H1 (cell line): ENCODE results near the gene INHBC. TPM values are rescaled to one million over a fixed set of nuclear protein-coding genes. Genes with fewer than 3 reads are reported as not detected.
A peak's percentile ranks its signal among the peaks of the same experiment; 100 is the strongest.

Experiments
- CTCF ChIA-PET: fragments of 300-600 bp; sonication (Branson Sonifier 250); formaldehyde crosslinking; loops from one replicate; lab custom pipeline; 2021; ENCODE audit not compliant: partially characterized antibody; lab: Charles Lee
- POLR2A ChIA-PET: fragments of 300-600 bp; sonication (Branson Sonifier 250); formaldehyde crosslinking; loops from one replicate; lab custom pipeline; 2021; ENCODE audit warnings: inconsistent platforms; ENCODE audit not compliant: partially characterized antibody; lab: Charles Lee
- DNase-seq, 2 experiments: peaks; one replicate each; pipeline versions ENCODE4 v3.0.0 to v3.0.0-alpha.2; 2010 to 2022; ENCODE audit warnings: low spot score in 2 of 2, low read depth in 1 of 2, mixed read lengths in 1 of 2
- FAIRE-seq: peaks from 2 replicates; lab custom pipeline; 2011; peaks lifted over from hg19 to GRCh38; lab: Jason Lieb, UNC
- H2AFZ ChIP-seq: 2 replicates; pipeline ENCODE4 v1.8.1; 2012; ENCODE audit warnings: low read length, inconsistent platforms
- H2AK5ac ChIP-seq: 2 replicates; pipeline ENCODE4 v1.6.1; 2013; ENCODE audit warnings: low read depth, low read length
- H2BK120ac ChIP-seq: replicated peaks from 2 replicates; pipeline ENCODE3; 2013; ENCODE audit warnings: low read depth, low read length, inconsistent platforms
- H2BK12ac ChIP-seq: 2 replicates; pipeline ENCODE4 v1.6.1; 2013; ENCODE audit warnings: low read depth, low read length
- H2BK15ac ChIP-seq: 2 replicates; pipeline ENCODE4 v1.6.1; 2013; ENCODE audit warnings: low read length
- H2BK20ac ChIP-seq: 2 replicates; pipeline ENCODE4 v1.6.1; 2013; ENCODE audit warnings: low read length
- H2BK5ac ChIP-seq: 2 replicates; pipeline ENCODE4 v1.6.1; 2013; ENCODE audit warnings: low read depth, low read length
- H3K14ac ChIP-seq: 2 replicates; pipeline ENCODE4 v1.6.1; 2013; ENCODE audit warnings: inconsistent platforms; ENCODE audit not compliant: insufficient read length
- H3K18ac ChIP-seq: 2 replicates; pipeline ENCODE4 v1.6.1; 2013; ENCODE audit warnings: low read length; ENCODE audit errors: extremely low read depth
- H3K23ac ChIP-seq: 2 replicates; pipeline ENCODE4 v1.6.1; 2013; ENCODE audit warnings: inconsistent platforms; ENCODE audit not compliant: insufficient read length
- H3K23me2 ChIP-seq: 2 replicates; pipeline ENCODE4 v1.6.1; 2013; ENCODE audit warnings: low read depth, low read length
- H3K27ac ChIP-seq: 2 replicates; pipeline ENCODE4 v1.6.1; 2011; ENCODE audit warnings: low read depth, low read length, inconsistent platforms
- H3K27me3 ChIP-seq, 4 experiments: replicated peaks in 1 of 4; 1 replicate in 1 of 4; 2 replicates in 3 of 4; pipeline versions ENCODE4 v1.6.1 to v1.8.1; 2011 to 2013; ENCODE audit warnings: low read length in 3 of 4, mild to moderate bottlenecking in 3 of 4, inconsistent platforms in 2 of 4, mixed read lengths in 2 of 4, moderate library complexity in 1 of 4; ENCODE audit not compliant: control insufficient read depth in 3 of 4, insufficient read depth in 3 of 4; ENCODE audit errors: extremely low read depth in 1 of 4
- H3K36me3 ChIP-seq, 4 experiments: 2 replicates each; pipeline versions ENCODE4 v1.6.1 to v1.8.1; 2011 to 2013; ENCODE audit warnings: mild to moderate bottlenecking in 4 of 4, low read length in 3 of 4, moderate library complexity in 2 of 4, control low read depth in 1 of 4, inconsistent platforms in 1 of 4; ENCODE audit not compliant: insufficient read depth in 4 of 4, control insufficient read depth in 2 of 4
- H3K4ac ChIP-seq: replicated peaks from 2 replicates; pipeline ENCODE3; 2013; ENCODE audit warnings: low read length, low read depth, mixed read lengths, inconsistent platforms; ENCODE audit not compliant: insufficient read length
- H3K4me1 ChIP-seq, 4 experiments: replicated peaks in 1 of 4; 1 replicate in 1 of 4; 2 replicates in 3 of 4; pipeline versions ENCODE4 v1.6.1 to v1.8.1; 2011 to 2013; ENCODE audit warnings: low read length in 3 of 4, inconsistent platforms in 2 of 4, mixed read lengths in 1 of 4; ENCODE audit not compliant: insufficient read depth in 4 of 4, control insufficient read depth in 3 of 4
- H3K4me2 ChIP-seq, 2 experiments: 2 replicates each; pipeline versions ENCODE4 v1.6.1 to v1.8.1; 2011 to 2013; ENCODE audit warnings: low read depth in 2 of 2, low read length in 2 of 2, control low read depth in 1 of 2, inconsistent platforms in 1 of 2, mild to moderate bottlenecking in 1 of 2; ENCODE audit not compliant: insufficient read depth in 1 of 2
- H3K4me3 ChIP-seq, 4 experiments: fragments of 200-600, 300-600 bp in 1 of 4; sonication (generic), shearing (Covaris generic), sonication (Bioruptor Twin) in 1 of 4; 2 replicates each; pipeline versions ENCODE4 v1.5.1 to v1.8.1; 2011 to 2016; ENCODE audit warnings: low read length in 4 of 4, low read depth in 3 of 4, control low read depth in 2 of 4, inconsistent platforms in 2 of 4, mild to moderate bottlenecking in 2 of 4, mixed read lengths in 1 of 4, moderate library complexity in 1 of 4; ENCODE audit not compliant: insufficient read depth in 2 of 4; ENCODE audit errors: extremely low read depth in 1 of 4
- H3K56ac ChIP-seq: replicated peaks from 2 replicates; pipeline ENCODE3; 2013; ENCODE audit warnings: low read depth, mild to moderate bottlenecking, mixed read lengths, low read length, inconsistent platforms; ENCODE audit not compliant: insufficient read length
- H3K79me1 ChIP-seq: 2 replicates; pipeline ENCODE4 v1.6.1; 2013; ENCODE audit warnings: low read depth, low read length, control low read depth
- H3K79me2 ChIP-seq, 2 experiments: 2 replicates each; pipeline versions ENCODE4 v1.6.1 to v1.8.1; 2012 to 2013; ENCODE audit warnings: low read length in 2 of 2, mild to moderate bottlenecking in 2 of 2, inconsistent platforms in 1 of 2; ENCODE audit not compliant: insufficient read depth in 2 of 2, control insufficient read depth in 1 of 2
- H3K9ac ChIP-seq, 4 experiments: replicated peaks in 1 of 4; 1 replicate in 1 of 4; 2 replicates in 3 of 4; pipeline versions ENCODE4 v1.6.1 to v1.8.1; 2011 to 2013; ENCODE audit warnings: low read depth in 3 of 4, low read length in 3 of 4, control low read depth in 2 of 4, mild to moderate bottlenecking in 2 of 4, moderate library complexity in 2 of 4, inconsistent platforms in 1 of 4; ENCODE audit errors: extremely low read depth in 1 of 4
- H3K9me3 ChIP-seq, 2 experiments: 2 replicates each; pipeline versions ENCODE4 v1.6.1 to v1.8.1; 2012 to 2013; ENCODE audit warnings: mild to moderate bottlenecking in 2 of 2, moderate library complexity in 2 of 2, control low read depth in 1 of 2, inconsistent platforms in 1 of 2, low read depth in 1 of 2, low read length in 1 of 2, mixed read lengths in 1 of 2; ENCODE audit not compliant: insufficient read depth in 2 of 2
- H4K20me1 ChIP-seq, 2 experiments: replicated peaks in 1 of 2; 2 replicates each; pipeline versions ENCODE3 to v1.8.1; 2011 to 2013; ENCODE audit warnings: inconsistent platforms in 2 of 2, low read length in 2 of 2, mild to moderate bottlenecking in 1 of 2; ENCODE audit not compliant: insufficient read depth in 2 of 2, control insufficient read depth in 1 of 2
- H4K5ac ChIP-seq: 2 replicates; pipeline ENCODE4 v1.6.1; 2013; ENCODE audit warnings: low read length, low read depth, mixed read lengths, inconsistent platforms; ENCODE audit not compliant: insufficient read length
- H4K8ac ChIP-seq: 2 replicates; pipeline ENCODE4 v1.8.0; 2013; ENCODE audit warnings: mild to moderate bottlenecking, moderate library complexity, low read length, inconsistent platforms; ENCODE audit not compliant: insufficient read depth; ENCODE audit errors: extremely low read depth
- H4K91ac ChIP-seq: replicated peaks from 2 replicates; pipeline ENCODE3; 2013; ENCODE audit warnings: low read length, mixed read lengths, inconsistent platforms; ENCODE audit not compliant: insufficient read length
- ATF2 ChIP-seq: IDR thresholded peaks from 2 replicates; pipeline ENCODE4 v1.6.1; 2012; ENCODE audit warnings: low read length, inconsistent platforms
- CBX5 ChIP-seq: fragments of 300-800, 300-1000 bp; sonication (generic); IDR thresholded peaks from 2 replicates; pipeline ENCODE4 v1.7.1; 2016; ENCODE audit warnings: antibody characterized with exemption, low read length, low read depth
- CEBPB ChIP-seq: IDR thresholded peaks from 2 replicates; pipeline ENCODE4 v1.6.1; 2012; ENCODE audit warnings: low read depth, low read length
- EZH2 ChIP-seq: fragments of 200-600 bp; sonication (generic); IDR thresholded peaks from 2 replicates; pipeline ENCODE4 v1.7.1; 2012; ENCODE audit warnings: low read depth, mild to moderate bottlenecking, moderate library complexity, low read length, inconsistent platforms; ENCODE audit not compliant: severe bottlenecking
- FOSL1 ChIP-seq: IDR thresholded peaks from 2 replicates; pipeline ENCODE4 v1.6.1; 2011; ENCODE audit warnings: mild to moderate bottlenecking, low read depth, low read length, moderate library complexity; ENCODE audit not compliant: insufficient read depth
- NANOG ChIP-seq: IDR thresholded peaks from 2 replicates; pipeline ENCODE4 v1.6.1; 2011; ENCODE audit warnings: low read length, low read depth, mild to moderate bottlenecking, inconsistent platforms; ENCODE audit not compliant: insufficient read depth, poor library complexity, severe bottlenecking
- WGBS, 2 experiments: shearing (Covaris generic) in 1 of 2; methylation state at CpG; one replicate each; pipeline versions ENCODE4 v1.1.6 to v1.1.7; 2013 to 2015; ENCODE audit warnings: low lambda C conversion rate in 2 of 2, mixed read lengths in 2 of 2, inconsistent platforms in 1 of 2, low coverage in 1 of 2, missing lambda C conversion rate in 1 of 2; ENCODE audit not compliant: insufficient replicate concordance in 2 of 2, insufficient coverage in 1 of 2, insufficient read length in 1 of 2; ENCODE audit errors: extremely low coverage in 1 of 2, missing lambda C conversion rate in 1 of 2; 5-methylcytosine and 5-hydroxymethylcytosine counted together
- polyA plus RNA-seq, 7 experiments: library from polyadenylated mRNA; depleted of rRNA in 3 of 7; stranded (reverse) in 5 of 7; unstranded in 2 of 7; fragments of >200 nt in 5 of 7; fragments of 200-250 nt in 2 of 7; gene quantifications; 1 replicate in 5 of 7; 2 replicates in 1 of 7; 4 replicates in 1 of 7; pipeline versions ENCODE4 v1.2.1 to v1.2.3, GENCODE V29; 2011 to 2013; ENCODE audit warnings: missing spikeins in 2 of 7, mixed read lengths in 2 of 7
- total RNA-seq: library from RNA; stranded (reverse); fragmentation: NEBNext Ultra II Directional; extraction: Animal tissue kit (Norgen Biotek cat#: 25700); gene quantifications from 2 replicates; pipeline ENCODE4 v1.2.1, GENCODE V29; 2021

Gene INHBC
- total and polyA plus RNA-seq, 2 of the 8 experiments (the other 6 are each of a cell fraction or from before 2014, with no cell fraction given), result 0.15 TPM; not detected in 1

GRCh38 chr12:57449375-57449774 lies 14.8 kb downstream of the INHBC start:
- Histone ChIP-seq H2BK12ac (no peak overlapping the region; the same call in 1 of the 2 replicates), H3K4me1 (peaks cover 0 to 5% (median 1%) of the 10 kb centered on the region in 4 experiments; a peak in 6 of 7 replicates), H4K8ac (no peak overlapping the region), H3K23ac (no peak overlapping the region), H3K4me3 (no peak overlapping the region), H3K4ac (no peak overlapping the region), H3K9ac (no peak overlapping the region), H3K18ac (no peak overlapping the region), H3K36me3 (no peaks in the 10 kb centered on the region), H3K23me2 (no peaks in the 10 kb centered on the region), H2AFZ (no peak overlapping the region), H3K4me2 (no peak overlapping the region), H3K79me1 (no peaks in the 10 kb centered on the region), H4K91ac (no peak overlapping the region), H2BK5ac (no peak overlapping the region), H3K27me3 (no peaks in the 10 kb centered on the region), H2BK15ac (peak overlapping the region; percentile 18; the same call in 1 of the 2 replicates), H3K56ac (no peak overlapping the region), H3K27ac (no peak overlapping the region), H3K79me2 (no peaks in the 10 kb centered on the region), H2AK5ac (no peak overlapping the region), H3K14ac (no peak overlapping the region), H2BK120ac (no peak overlapping the region), H3K9me3 (no peaks in the 10 kb centered on the region), H4K20me1 (no peaks in the 10 kb centered on the region), H4K5ac (no peak overlapping the region), H2BK20ac (no peak overlapping the region)
- TF ChIP-seq FOSL1 (no peak), CEBPB (no peak), NANOG (no peak), ATF2 (no peak), EZH2 (no peak), CBX5 (no peak)
- FAIRE-seq (no peak), DNase-seq (no peak)
- WGBS, 2 experiments, result 94% methylated on average over 7 of the region's 7 CpGs; no CpG with 5 or more reads in 1 of the 2 experiments
- CTCF ChIA-PET, result interaction anchor here (0.7 to 18.5 kb wide), 6 partner anchors 14 to 205 kb away, joined by 3 to 478 read pairs (median 168); partner anchors contain the start of genes ARHGAP9, INHBC, MARS1 and STAC3
- POLR2A ChIA-PET, result interaction anchor here (0.8 to 11.2 kb wide), 3 partner anchors 9 to 432 kb away, joined by 3 to 168 read pairs (median 3); partner anchors contain the start of genes INHBC and R3HDM2
